Right lobe of liver (tissue), 4 donors: ENCODE data around the gene PHIP.

Experiments
- CTCF ChIP-seq, 4 donors: fragments of 200-600 bp in 3 of 4; fragments of 450-650 bp in 1 of 4; IDR thresholded peaks; one replicate each; pipeline versions ENCODE4 v1.5.1 to v1.8.0; 2016 to 2022; ENCODE audit warnings: antibody characterized with exemption in 4 of 4, mild to moderate bottlenecking in 2 of 4
- POLR2A ChIP-seq: fragments of 450-650 bp; IDR thresholded peaks from one replicate; pipeline ENCODE4 v1.6.1; 2017; ENCODE audit warnings: antibody characterized with exemption, mild to moderate bottlenecking
- donor health status: DM: no; HTN: no; CAD: no.
- donor health status: DM: no; HTN: no; CAD: no.
- donor health status: DM: no; HTN: yes; CAD: no.

GRCh38 chr6:79076160-79076559, 1.9 kb downstream of the PHIP start:
- TF ChIP-seq POLR2A, result no peak
- TF ChIP-seq CTCF (IDR thresholded peaks at IDR 0.05), result no peak
